HK-2 (cell line): ENCODE results near the gene TCN1.
"Not testable (repeated sequence)": the region's sequence is repeated elsewhere in the genome, so short reads cannot be mapped to it uniquely, and the experiment has no call there.

Experiments
- DNase-seq: peaks from one replicate; pipeline ENCODE4 v3.0.0-alpha.2; 2018; ENCODE audit not compliant: unreplicated experiment

Gene TCN1

DNA sequence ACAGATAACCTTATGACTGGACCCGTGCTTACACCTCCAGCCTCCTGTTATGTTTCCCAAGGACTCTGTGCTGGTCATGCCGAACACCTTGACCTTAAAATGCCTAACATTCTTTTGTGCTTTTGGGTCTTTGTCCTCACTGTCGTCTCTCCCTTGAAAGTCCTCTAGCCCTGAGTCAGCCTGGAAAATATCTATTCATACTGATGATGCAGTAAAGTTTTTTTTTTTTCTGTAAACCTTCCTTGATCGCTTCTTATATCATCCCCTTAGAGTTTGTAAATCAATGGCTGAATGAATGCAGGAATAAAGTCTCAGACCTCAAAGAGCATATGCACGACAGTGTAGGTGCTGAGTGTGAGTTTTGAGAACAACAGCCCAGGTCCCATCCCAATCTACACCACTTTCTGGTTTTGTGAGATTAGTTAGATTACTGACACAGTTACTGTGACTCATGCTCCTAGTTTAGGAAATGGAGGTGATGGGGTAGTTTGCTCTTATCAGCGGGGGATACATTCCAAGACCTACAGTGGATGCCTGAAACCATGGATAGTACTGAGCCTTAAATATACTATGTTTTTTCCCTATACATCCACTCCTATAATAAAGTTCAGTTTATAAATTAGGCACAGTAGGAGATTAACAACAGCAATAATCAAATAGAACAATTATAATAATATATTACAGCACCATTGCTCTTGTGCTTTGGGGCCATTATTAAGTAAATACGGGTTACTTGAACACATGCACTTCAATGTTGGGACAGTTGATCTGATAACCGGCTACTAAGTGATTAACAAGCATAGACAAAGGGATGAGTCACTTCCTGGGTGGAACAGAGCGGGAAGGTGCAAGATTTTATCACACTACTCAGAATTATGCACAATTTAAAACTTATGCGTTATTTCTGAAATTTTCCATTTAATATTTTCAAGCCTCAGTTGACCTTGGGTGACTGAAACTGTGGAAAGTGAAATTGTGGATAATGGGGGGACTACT is 8.6 kb downstream of the TCN1 start:
- no peak for DNase-seq

DNA sequence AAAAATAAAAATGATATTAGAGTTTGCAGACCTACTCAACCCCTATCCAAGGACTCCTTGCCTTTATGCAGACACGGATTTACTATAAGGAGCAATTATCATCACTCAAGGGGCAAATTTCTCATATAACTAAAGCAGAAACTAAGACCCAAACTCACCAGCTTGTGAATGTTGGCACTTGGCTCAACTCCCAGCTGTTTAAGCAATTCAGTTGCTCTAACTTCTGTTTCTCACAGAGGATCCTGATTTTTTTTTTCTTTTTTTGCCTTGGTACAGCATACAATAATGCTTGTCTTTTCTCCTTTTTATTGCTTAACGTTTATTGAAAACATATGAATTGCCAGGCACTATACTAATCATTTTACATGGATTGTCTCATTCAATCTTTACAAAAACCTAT is 11.4 kb downstream of the TCN1 start:
- no peak for DNase-seq

- not testable (repeated sequence) for DNase-seq
Measured at GRCh38 chr11:59851416-59851815, 14.9 kb downstream of the TCN1 start.

DNA sequence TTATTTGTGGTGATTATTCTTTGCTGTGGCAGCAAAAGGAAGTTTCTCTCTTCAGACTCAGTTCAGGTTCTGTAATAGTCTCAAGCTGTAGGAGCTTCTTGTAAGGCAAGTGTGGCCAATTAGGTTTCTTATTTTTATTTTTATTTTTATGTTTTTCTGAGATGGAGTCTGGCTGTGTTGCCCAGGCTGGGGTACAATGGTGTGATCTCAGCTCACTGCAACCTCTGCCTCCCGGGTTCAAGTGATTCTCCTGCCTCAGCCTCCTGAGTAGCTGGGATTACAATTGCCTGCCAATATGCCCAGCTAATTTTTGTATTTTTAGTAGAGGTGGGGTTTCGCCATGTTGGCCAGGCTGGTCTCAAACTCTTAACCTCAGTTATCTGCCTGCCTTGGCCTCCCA is 16.7 kb downstream of the TCN1 start:
- not testable (repeated sequence) for DNase-seq

DNA sequence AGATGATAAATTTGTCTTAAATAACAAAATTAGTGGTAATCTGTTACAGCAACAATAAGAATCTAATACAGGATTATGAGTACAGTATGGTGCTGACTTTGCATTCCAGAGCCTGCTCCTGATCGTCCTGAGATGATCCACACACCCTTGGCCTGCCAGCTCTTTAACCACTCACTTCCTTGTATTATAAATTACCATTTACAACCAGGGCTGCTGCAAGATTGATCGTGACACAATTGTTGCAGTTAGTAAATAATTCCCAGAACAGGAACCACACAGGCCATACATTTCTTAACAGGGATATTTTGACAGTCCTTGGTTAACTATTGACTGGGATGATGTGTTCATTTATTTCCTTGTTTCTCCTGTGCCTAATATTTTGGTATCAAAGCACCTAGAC is 17.2 kb downstream of the TCN1 start:
- peak; percentile 13 for DNase-seq

- not testable (repeated sequence) for DNase-seq
Measured at GRCh38 chr11:59848439-59848838, 17.8 kb downstream of the TCN1 start.

DNA sequence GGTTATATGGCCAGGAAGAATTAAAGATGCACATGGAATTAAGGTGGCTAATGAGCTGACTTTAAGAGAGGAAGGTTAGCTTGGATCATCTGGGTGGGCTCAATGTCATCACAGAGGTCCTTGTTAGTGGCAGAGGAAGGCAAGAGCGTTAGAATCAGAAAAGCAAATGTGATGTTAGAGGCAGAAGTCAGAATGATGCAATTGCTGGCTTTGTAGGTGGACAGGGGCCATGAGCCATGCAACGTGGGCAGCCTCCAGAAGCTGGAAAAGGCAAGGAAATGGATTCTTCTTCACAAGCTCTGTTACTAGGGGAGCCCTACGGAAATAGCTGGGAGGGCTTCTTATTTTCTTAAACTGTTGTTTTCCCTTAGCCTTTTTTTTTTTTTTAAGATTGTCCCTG is 18.7 kb downstream of the TCN1 start:
- DNase-seq = no peak

- DNase-seq = no peak
Measured at GRCh38 chr11:59846556-59846955, 19.7 kb downstream of the TCN1 start.

GRCh38 chr11:59845399-59845798 is 20.9 kb downstream of the TCN1 start, which contains the start of gene CBLIF:
Gene CBLIF (minus strand): TSS chr11:59845499. CDS start chr11:59845453, 46 bp downstream.
- DNase-seq = no peak

GRCh38 chr11:59842316-59842715 is 24.0 kb downstream of the TCN1 start:
- DNase-seq = no peak

DNA sequence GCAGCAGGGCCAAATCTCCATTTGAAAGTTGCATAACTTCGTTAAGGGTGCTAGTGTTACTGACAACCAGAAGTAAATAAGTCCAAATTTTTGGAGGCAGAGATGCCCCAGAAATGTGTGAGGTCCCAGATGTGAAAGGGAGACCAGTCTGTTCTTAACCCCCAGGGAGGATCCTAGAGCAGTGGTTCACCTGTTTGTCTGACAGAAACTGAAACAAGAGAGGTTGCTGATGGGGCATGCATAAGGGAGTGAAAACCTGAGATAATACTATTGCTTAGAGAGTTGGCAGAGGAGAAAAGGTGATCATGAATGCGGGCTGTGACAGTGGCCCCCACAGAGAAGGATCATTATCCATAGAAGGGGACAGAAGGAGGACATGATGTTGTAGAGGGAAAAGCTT is 24.8 kb downstream of the TCN1 start:
- DNase-seq = no peak

DNA sequence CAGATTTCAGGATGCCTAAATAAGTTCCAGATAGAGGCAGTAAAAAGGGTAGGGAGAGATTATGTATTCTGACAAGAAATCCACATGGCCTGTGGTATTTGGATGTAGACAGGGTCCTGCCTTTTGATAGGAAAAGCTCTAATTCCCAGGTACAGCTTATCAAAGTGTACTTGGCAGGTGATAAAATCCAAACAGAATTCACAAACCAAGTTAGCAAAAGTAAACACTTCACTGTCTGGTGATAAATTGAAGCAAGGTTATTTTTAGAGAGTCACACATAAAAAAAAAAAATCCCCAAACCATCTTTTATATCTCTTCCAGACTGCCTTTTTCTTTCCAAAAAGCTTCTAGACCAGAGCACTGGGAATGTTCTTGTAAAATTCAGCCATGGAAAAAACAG is 26.7 kb downstream of the TCN1 start:
- DNase-seq = no peak

DNA sequence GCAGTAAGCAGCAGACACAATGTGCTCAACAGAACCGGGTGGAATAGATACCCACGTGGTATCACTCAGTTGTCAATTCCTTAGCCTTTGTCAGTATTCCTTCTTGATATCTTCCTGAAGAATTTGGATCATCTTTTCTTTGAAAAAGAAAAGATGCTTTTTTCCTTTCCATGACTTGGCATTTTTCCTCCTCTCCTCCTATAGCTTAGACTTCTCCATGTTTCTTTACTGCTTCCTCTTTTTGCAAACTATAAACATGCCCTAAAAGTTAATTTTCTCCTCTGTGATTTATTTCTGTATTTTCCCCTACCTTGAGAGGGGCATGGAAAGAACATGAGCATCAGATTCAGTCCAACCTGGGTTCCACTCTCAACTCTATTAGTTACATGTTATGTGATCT is 32.7 kb downstream of the TCN1 start:
- DNase-seq = no peak

GRCh38 chr11:59829358-59829757 is 36.9 kb downstream of the TCN1 start:
- no peak for DNase-seq

DNA sequence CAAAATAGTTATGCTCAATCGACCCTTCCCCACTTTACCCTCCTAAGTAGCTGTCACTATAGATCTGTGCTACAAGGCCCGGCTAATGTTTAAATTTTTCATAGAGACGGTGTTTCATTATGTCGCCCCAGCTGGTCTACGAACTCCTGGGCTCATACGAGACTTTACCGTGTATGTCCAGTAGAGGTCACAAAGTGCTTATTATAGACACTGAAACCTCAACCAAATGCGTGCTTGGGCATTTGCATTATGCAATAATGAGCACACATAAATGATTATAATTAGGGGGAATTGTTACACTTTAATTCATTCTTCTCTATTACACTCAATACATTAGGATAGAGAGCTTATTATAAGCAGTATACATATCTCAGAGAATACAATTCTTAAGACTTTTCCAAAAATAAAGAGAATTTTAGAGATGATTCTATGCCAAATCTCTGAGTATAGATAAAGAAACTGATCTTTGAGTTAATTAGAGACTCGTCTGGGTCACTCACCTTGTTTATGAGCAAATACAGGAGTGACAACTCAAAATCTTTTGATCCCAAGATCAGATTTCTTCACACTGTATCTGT is 43.2 kb downstream of the TCN1 start:
- no peak for DNase-seq

- DNase-seq = no peak
Measured at GRCh38 chr11:59818572-59818971, 47.7 kb downstream of the TCN1 start.

DNA sequence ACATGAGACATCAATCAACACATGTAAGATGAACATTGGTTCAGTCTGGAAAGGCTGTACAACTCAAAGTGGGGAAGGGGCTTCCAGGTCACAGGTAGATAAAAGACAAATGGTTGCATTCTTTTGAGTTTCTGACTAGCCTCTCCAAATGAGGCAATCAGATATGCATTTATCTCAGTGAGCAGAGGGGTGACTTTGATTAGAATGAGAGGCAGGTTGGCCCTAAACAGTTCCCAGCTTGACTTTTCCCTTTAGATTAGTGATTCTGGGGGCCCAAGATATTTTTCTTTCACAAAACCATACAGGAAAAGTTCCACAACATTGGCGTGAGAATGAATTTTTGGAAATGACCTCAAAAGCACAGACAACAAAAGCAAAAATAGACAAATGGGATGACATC is 49.9 kb downstream of the TCN1 start:
- not testable (repeated sequence) for DNase-seq

- DNase-seq = no peak
Measured at GRCh38 chr11:59815754-59816153, 50.5 kb downstream of the TCN1 start.

DNA sequence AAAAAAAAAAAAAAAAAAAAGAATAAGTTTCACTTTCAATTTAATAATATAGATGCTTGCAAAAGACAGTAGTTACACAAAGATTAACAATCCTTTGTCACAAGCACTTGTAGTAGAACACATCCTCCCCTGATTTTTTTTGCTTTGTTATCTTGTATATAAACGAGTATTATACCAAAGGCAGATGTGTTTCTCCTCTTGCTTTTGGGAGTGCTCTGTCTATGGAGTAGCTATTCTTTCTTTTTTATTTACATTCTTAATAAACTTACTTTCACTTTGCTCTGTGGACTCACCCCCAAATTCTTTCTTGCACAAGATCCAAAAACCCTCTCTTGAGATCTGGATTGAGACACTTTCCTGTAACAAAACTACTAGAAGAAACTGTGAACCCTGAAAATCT is 52.3 kb downstream of the TCN1 start:
- DNase-seq = no peak

DNA sequence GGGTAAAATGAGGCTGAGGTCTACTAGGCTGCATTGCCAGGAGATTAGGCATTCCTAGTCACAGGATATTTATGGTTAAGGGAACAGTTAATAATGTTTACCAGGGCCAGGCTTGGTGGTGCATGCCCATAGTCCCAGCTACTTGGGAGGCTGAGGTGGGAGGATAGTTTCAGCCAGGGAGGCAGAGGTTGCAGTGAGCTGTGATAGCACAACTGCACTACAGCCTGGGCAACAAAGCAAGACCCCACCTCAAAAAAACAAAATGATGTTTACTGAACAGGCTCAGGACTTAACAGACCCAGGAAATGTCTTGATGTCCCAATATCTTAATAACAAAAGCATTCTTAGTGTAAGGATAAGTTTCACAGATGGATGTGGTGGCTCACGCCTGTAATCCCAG is 52.9 kb downstream of the TCN1 start:
- no peak for DNase-seq

DNA sequence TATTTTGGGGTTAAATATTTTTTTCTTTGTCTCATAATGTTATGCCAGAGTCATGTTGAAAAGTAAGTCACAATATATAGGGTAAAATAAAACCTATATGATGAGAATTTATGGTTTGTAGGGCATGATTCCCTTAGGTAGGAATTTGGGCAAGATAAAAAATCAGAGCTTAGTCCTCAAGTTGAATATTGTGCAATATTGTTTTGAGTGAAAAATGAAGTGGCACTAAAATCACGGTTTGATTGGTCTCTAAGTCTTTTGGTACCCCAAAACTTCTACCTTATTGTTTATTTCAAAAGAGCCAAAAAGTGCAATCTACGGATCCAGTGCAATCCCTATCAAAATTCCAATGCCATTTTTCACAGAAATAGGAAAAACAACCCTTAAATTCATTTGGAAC is 54.1 kb downstream of the TCN1 start:
- no peak for DNase-seq

DNA sequence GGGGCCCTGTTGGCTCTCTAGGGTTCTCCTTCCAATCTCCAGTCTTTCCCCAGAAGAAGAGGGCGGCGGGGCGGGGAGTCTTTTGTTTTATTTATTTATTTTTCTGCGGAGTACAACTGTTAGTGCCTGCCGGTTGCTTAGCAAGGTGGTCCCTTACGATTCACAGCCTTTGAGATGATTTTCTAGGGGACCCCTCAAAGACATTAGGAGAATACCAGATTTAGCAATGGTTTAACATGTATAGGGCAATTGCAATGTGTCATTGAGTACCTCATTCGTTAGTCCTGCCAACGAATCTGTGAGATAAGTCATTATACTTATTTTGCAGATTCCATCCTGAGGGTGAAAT is 55.4 kb downstream of the TCN1 start:
- DNase-seq = no peak

GRCh38 chr11:59810189-59810910 is 55.9 kb downstream of the TCN1 start, which contains the start of gene MRPL16:
Gene MRPL16 (minus strand): TSS chr11:59810778. CDS start chr11:59810658, 120 bp downstream.
- DNase-seq = peak; percentile 87
